Right ventricle myocardium superior (tissue), 1 donor: Measurements from ENCODE around the gene BMS1. TPM values are rescaled to one million over a fixed set of nuclear protein-coding genes. Genes with fewer than 3 reads are reported as not detected.
"Not testable (repeated sequence)": the region's sequence is repeated elsewhere in the genome, so short reads cannot be mapped to it uniquely, and the experiment has no call there.

Experiments
- ATAC-seq: fragments of 200-7000 bp; cut with Tn5 transposase; one replicate; pipeline ENCODE4 v1.9.1; 2020; ENCODE audit warnings: mild to moderate bottlenecking; ENCODE audit not compliant: poor library complexity
- DNase-seq: peaks from one replicate; pipeline ENCODE4 v3.0.0-alpha.2; 2020
- intact Hi-C: fragments of 100-400 bp; cut with DNase I; formaldehyde crosslinking; loops from one replicate; pipeline ENCODE4 v1.11.2; 2022
- total RNA-seq: library from RNA; stranded (reverse); fragmentation: NEBNext Ultra II Directional; extraction: Animal tissue kit (Norgen Biotek cat#: 25700); gene quantifications from one replicate; pipeline ENCODE4 v1.2.1, GENCODE V29; 2021
- donor health status: DM: no; HTN: yes; CAD: no; lungs with severe emphysema.

Gene BMS1
- total RNA-seq, 1 donor from 2014 or later = 13.4 TPM

- no peak for DNase-seq
- intact Hi-C loops = no loop called here
- ATAC-seq = no peak
Observed at GRCh38 chr10:42850931-42851330, 68.3 kb downstream of the BMS1 start.

- intact Hi-C loops = no loop called here
- ATAC-seq (no peak), DNase-seq (no peak)
Observed at GRCh38 chr10:42859256-42859655, 76.7 kb downstream of the BMS1 start.

GRCh38 chr10:42860016-42860415 lies 77.4 kb downstream of the BMS1 start:
- ATAC-seq, intact Hi-C loops, DNase-seq: not testable (repeated sequence)

- ATAC-seq, DNase-seq, intact Hi-C loops: not testable (repeated sequence)
Observed at GRCh38 chr10:42862801-42863200, 80.2 kb downstream of the BMS1 start.

GRCh38 chr10:42864575-42864974 lies 82.0 kb downstream of the BMS1 start:
- DNase-seq = no peak
- ATAC-seq = no peak
- intact Hi-C loops = no loop called here

GRCh38 chr10:42865716-42866114 lies 83.1 kb downstream of the BMS1 start:
- DNase-seq = no peak
- intact Hi-C loops = no loop called here
- ATAC-seq = no peak

- ATAC-seq (peak; percentile 100), DNase-seq (peak; percentile 91)
- intact Hi-C loops = no loop called here
Observed at GRCh38 chr10:42866115-42866995, 83.8 kb downstream of the BMS1 start.

- DNase-seq (no peak), ATAC-seq (no peak)
- intact Hi-C loops = no loop called here
Observed at GRCh38 chr10:42867571-42867970, 85.0 kb downstream of the BMS1 start.

- intact Hi-C loops = loop anchor here (2.0 kb wide), 1 partner anchor 238 kb away; no protein-coding TSS in a partner anchor
- ATAC-seq = no peak
- DNase-seq = no peak
Observed at GRCh38 chr10:42868530-42868929, 85.9 kb downstream of the BMS1 start.

- intact Hi-C loops = loop anchor here (2.0 kb wide), 1 partner anchor 237 kb away; no protein-coding TSS in a partner anchor
- DNase-seq = no peak
- no peak for ATAC-seq
Observed at GRCh38 chr10:42869977-42870350, 87.4 kb downstream of the BMS1 start.

GRCh38 chr10:42871138-42871641 lies 88.6 kb downstream of the BMS1 start:
- ATAC-seq, intact Hi-C loops: not testable (repeated sequence)
- DNase-seq = peak; percentile 73

- intact Hi-C loops = no loop called here
- ATAC-seq = no peak
- DNase-seq = no peak
Observed at GRCh38 chr10:42871823-42872222, 89.2 kb downstream of the BMS1 start.

GRCh38 chr10:42872865-42873435 lies 90.4 kb downstream of the BMS1 start:
- intact Hi-C loops = no loop called here
- no peak for ATAC-seq
- no peak for DNase-seq

GRCh38 chr10:42874713-42875387 lies 92.3 kb downstream of the BMS1 start:
- intact Hi-C loops = no loop called here
- no peak for DNase-seq
- no peak for ATAC-seq

- DNase-seq (no peak), ATAC-seq (no peak)
- intact Hi-C loops = no loop called here
Observed at GRCh38 chr10:42875388-42875755, 92.8 kb downstream of the BMS1 start.

GRCh38 chr10:42875798-42876341 lies 93.3 kb downstream of the BMS1 start:
- intact Hi-C loops = no loop called here
- ATAC-seq (peak; percentile 53), DNase-seq (peak; percentile 61)

- DNase-seq (no peak), ATAC-seq (no peak)
- intact Hi-C loops = no loop called here
Observed at GRCh38 chr10:42876476-42876875, 93.9 kb downstream of the BMS1 start.

- DNase-seq (no peak), ATAC-seq (no peak)
- intact Hi-C loops = no loop called here
Observed at GRCh38 chr10:42876945-42877344, 94.3 kb downstream of the BMS1 start.

- DNase-seq = no peak
- intact Hi-C loops = no loop called here
- no peak for ATAC-seq
Observed at GRCh38 chr10:42877496-42878030, 95.0 kb downstream of the BMS1 start.
